H1 (cell line): ENCODE results near the gene OSM. TPM values are rescaled to one million over a fixed set of nuclear protein-coding genes. Genes with fewer than 3 reads are reported as not detected.

ENCODE experiments used
- CTCF ChIA-PET: fragments of 300-600 bp; sonication (Branson Sonifier 250); formaldehyde crosslinking; loops from one replicate; lab custom pipeline; 2021; ENCODE audit not compliant: partially characterized antibody; lab: Charles Lee
- POLR2A ChIA-PET: fragments of 300-600 bp; sonication (Branson Sonifier 250); formaldehyde crosslinking; loops from one replicate; lab custom pipeline; 2021; ENCODE audit warnings: inconsistent platforms; ENCODE audit not compliant: partially characterized antibody; lab: Charles Lee
- DNase-seq, 2 experiments: peaks; one replicate each; pipeline versions ENCODE4 v3.0.0 to v3.0.0-alpha.2; 2010 to 2022; ENCODE audit warnings: low spot score in 2 of 2, low read depth in 1 of 2, mixed read lengths in 1 of 2
- FAIRE-seq: peaks from 2 replicates; lab custom pipeline; 2011; peaks lifted over from hg19 to GRCh38; lab: Jason Lieb, UNC
- H2AFZ ChIP-seq: 2 replicates; pipeline ENCODE4 v1.8.1; 2012; ENCODE audit warnings: low read length, inconsistent platforms
- H2AK5ac ChIP-seq: 2 replicates; pipeline ENCODE4 v1.6.1; 2013; ENCODE audit warnings: low read depth, low read length
- H2BK120ac ChIP-seq: replicated peaks from 2 replicates; pipeline ENCODE3; 2013; ENCODE audit warnings: low read depth, low read length, inconsistent platforms
- H2BK12ac ChIP-seq: 2 replicates; pipeline ENCODE4 v1.6.1; 2013; ENCODE audit warnings: low read depth, low read length
- H2BK15ac ChIP-seq: 2 replicates; pipeline ENCODE4 v1.6.1; 2013; ENCODE audit warnings: low read length
- H2BK20ac ChIP-seq: 2 replicates; pipeline ENCODE4 v1.6.1; 2013; ENCODE audit warnings: low read length
- H2BK5ac ChIP-seq: 2 replicates; pipeline ENCODE4 v1.6.1; 2013; ENCODE audit warnings: low read depth, low read length
- H3K14ac ChIP-seq: 2 replicates; pipeline ENCODE4 v1.6.1; 2013; ENCODE audit warnings: inconsistent platforms; ENCODE audit not compliant: insufficient read length
- H3K18ac ChIP-seq: 2 replicates; pipeline ENCODE4 v1.6.1; 2013; ENCODE audit warnings: low read length; ENCODE audit errors: extremely low read depth
- H3K23ac ChIP-seq: 2 replicates; pipeline ENCODE4 v1.6.1; 2013; ENCODE audit warnings: inconsistent platforms; ENCODE audit not compliant: insufficient read length
- H3K23me2 ChIP-seq: 2 replicates; pipeline ENCODE4 v1.6.1; 2013; ENCODE audit warnings: low read depth, low read length
- H3K27ac ChIP-seq: 2 replicates; pipeline ENCODE4 v1.6.1; 2011; ENCODE audit warnings: low read depth, low read length, inconsistent platforms
- H3K27me3 ChIP-seq, 4 experiments: replicated peaks in 1 of 4; 1 replicate in 1 of 4; 2 replicates in 3 of 4; pipeline versions ENCODE4 v1.6.1 to v1.8.1; 2011 to 2013; ENCODE audit warnings: low read length in 3 of 4, mild to moderate bottlenecking in 3 of 4, inconsistent platforms in 2 of 4, mixed read lengths in 2 of 4, moderate library complexity in 1 of 4; ENCODE audit not compliant: control insufficient read depth in 3 of 4, insufficient read depth in 3 of 4; ENCODE audit errors: extremely low read depth in 1 of 4
- H3K36me3 ChIP-seq, 4 experiments: 2 replicates each; pipeline versions ENCODE4 v1.6.1 to v1.8.1; 2011 to 2013; ENCODE audit warnings: mild to moderate bottlenecking in 4 of 4, low read length in 3 of 4, moderate library complexity in 2 of 4, control low read depth in 1 of 4, inconsistent platforms in 1 of 4; ENCODE audit not compliant: insufficient read depth in 4 of 4, control insufficient read depth in 2 of 4
- H3K4ac ChIP-seq: replicated peaks from 2 replicates; pipeline ENCODE3; 2013; ENCODE audit warnings: low read length, low read depth, mixed read lengths, inconsistent platforms; ENCODE audit not compliant: insufficient read length
- H3K4me1 ChIP-seq, 4 experiments: replicated peaks in 1 of 4; 1 replicate in 1 of 4; 2 replicates in 3 of 4; pipeline versions ENCODE4 v1.6.1 to v1.8.1; 2011 to 2013; ENCODE audit warnings: low read length in 3 of 4, inconsistent platforms in 2 of 4, mixed read lengths in 1 of 4; ENCODE audit not compliant: insufficient read depth in 4 of 4, control insufficient read depth in 3 of 4
- H3K4me2 ChIP-seq, 2 experiments: 2 replicates each; pipeline versions ENCODE4 v1.6.1 to v1.8.1; 2011 to 2013; ENCODE audit warnings: low read depth in 2 of 2, low read length in 2 of 2, control low read depth in 1 of 2, inconsistent platforms in 1 of 2, mild to moderate bottlenecking in 1 of 2; ENCODE audit not compliant: insufficient read depth in 1 of 2
- H3K4me3 ChIP-seq, 4 experiments: fragments of 200-600, 300-600 bp in 1 of 4; sonication (generic), shearing (Covaris generic), sonication (Bioruptor Twin) in 1 of 4; 2 replicates each; pipeline versions ENCODE4 v1.5.1 to v1.8.1; 2011 to 2016; ENCODE audit warnings: low read length in 4 of 4, low read depth in 3 of 4, control low read depth in 2 of 4, inconsistent platforms in 2 of 4, mild to moderate bottlenecking in 2 of 4, mixed read lengths in 1 of 4, moderate library complexity in 1 of 4; ENCODE audit not compliant: insufficient read depth in 2 of 4; ENCODE audit errors: extremely low read depth in 1 of 4
- H3K56ac ChIP-seq: replicated peaks from 2 replicates; pipeline ENCODE3; 2013; ENCODE audit warnings: low read depth, mild to moderate bottlenecking, mixed read lengths, low read length, inconsistent platforms; ENCODE audit not compliant: insufficient read length
- H3K79me1 ChIP-seq: 2 replicates; pipeline ENCODE4 v1.6.1; 2013; ENCODE audit warnings: low read depth, low read length, control low read depth
- H3K79me2 ChIP-seq, 2 experiments: 2 replicates each; pipeline versions ENCODE4 v1.6.1 to v1.8.1; 2012 to 2013; ENCODE audit warnings: low read length in 2 of 2, mild to moderate bottlenecking in 2 of 2, inconsistent platforms in 1 of 2; ENCODE audit not compliant: insufficient read depth in 2 of 2, control insufficient read depth in 1 of 2
- H3K9ac ChIP-seq, 4 experiments: replicated peaks in 1 of 4; 1 replicate in 1 of 4; 2 replicates in 3 of 4; pipeline versions ENCODE4 v1.6.1 to v1.8.1; 2011 to 2013; ENCODE audit warnings: low read depth in 3 of 4, low read length in 3 of 4, control low read depth in 2 of 4, mild to moderate bottlenecking in 2 of 4, moderate library complexity in 2 of 4, inconsistent platforms in 1 of 4; ENCODE audit errors: extremely low read depth in 1 of 4
- H3K9me3 ChIP-seq, 2 experiments: 2 replicates each; pipeline versions ENCODE4 v1.6.1 to v1.8.1; 2012 to 2013; ENCODE audit warnings: mild to moderate bottlenecking in 2 of 2, moderate library complexity in 2 of 2, control low read depth in 1 of 2, inconsistent platforms in 1 of 2, low read depth in 1 of 2, low read length in 1 of 2, mixed read lengths in 1 of 2; ENCODE audit not compliant: insufficient read depth in 2 of 2
- H4K20me1 ChIP-seq, 2 experiments: replicated peaks in 1 of 2; 2 replicates each; pipeline versions ENCODE3 to v1.8.1; 2011 to 2013; ENCODE audit warnings: inconsistent platforms in 2 of 2, low read length in 2 of 2, mild to moderate bottlenecking in 1 of 2; ENCODE audit not compliant: insufficient read depth in 2 of 2, control insufficient read depth in 1 of 2
- H4K5ac ChIP-seq: 2 replicates; pipeline ENCODE4 v1.6.1; 2013; ENCODE audit warnings: low read length, low read depth, mixed read lengths, inconsistent platforms; ENCODE audit not compliant: insufficient read length
- H4K8ac ChIP-seq: 2 replicates; pipeline ENCODE4 v1.8.0; 2013; ENCODE audit warnings: mild to moderate bottlenecking, moderate library complexity, low read length, inconsistent platforms; ENCODE audit not compliant: insufficient read depth; ENCODE audit errors: extremely low read depth
- H4K91ac ChIP-seq: replicated peaks from 2 replicates; pipeline ENCODE3; 2013; ENCODE audit warnings: low read length, mixed read lengths, inconsistent platforms; ENCODE audit not compliant: insufficient read length
- CEBPB ChIP-seq: IDR thresholded peaks from 2 replicates; pipeline ENCODE4 v1.6.1; 2012; ENCODE audit warnings: low read depth, low read length
- GTF2F1 ChIP-seq: IDR thresholded peaks from 2 replicates; pipeline ENCODE4 v1.6.1; 2012; ENCODE audit warnings: low read depth, low read length, improper control_type of control experiment, borderline replicate concordance
- RNF2 ChIP-seq: fragments of 200-900, 300-1000 bp; sonication (generic); IDR thresholded peaks from 2 replicates; pipeline ENCODE4 v1.7.1; 2016; ENCODE audit warnings: borderline replicate concordance, low read depth, mild to moderate bottlenecking, antibody characterized with exemption, low read length; ENCODE audit not compliant: poor library complexity, severe bottlenecking; ENCODE audit errors: missing control alignments
- YY1 ChIP-seq: IDR thresholded peaks from 2 replicates; pipeline ENCODE4 v1.6.1; 2011; ENCODE audit warnings: low read depth, mild to moderate bottlenecking, low read length
- WGBS, 2 experiments: shearing (Covaris generic) in 1 of 2; methylation state at CpG; one replicate each; pipeline versions ENCODE4 v1.1.6 to v1.1.7; 2013 to 2015; ENCODE audit warnings: low lambda C conversion rate in 2 of 2, mixed read lengths in 2 of 2, inconsistent platforms in 1 of 2, low coverage in 1 of 2, missing lambda C conversion rate in 1 of 2; ENCODE audit not compliant: insufficient replicate concordance in 2 of 2, insufficient coverage in 1 of 2, insufficient read length in 1 of 2; ENCODE audit errors: extremely low coverage in 1 of 2, missing lambda C conversion rate in 1 of 2; 5-methylcytosine and 5-hydroxymethylcytosine counted together
- polyA plus RNA-seq, 7 experiments: library from polyadenylated mRNA; depleted of rRNA in 3 of 7; stranded (reverse) in 5 of 7; unstranded in 2 of 7; fragments of >200 nt in 5 of 7; fragments of 200-250 nt in 2 of 7; gene quantifications; 1 replicate in 5 of 7; 2 replicates in 1 of 7; 4 replicates in 1 of 7; pipeline versions ENCODE4 v1.2.1 to v1.2.3, GENCODE V29; 2011 to 2013; ENCODE audit warnings: missing spikeins in 2 of 7, mixed read lengths in 2 of 7
- total RNA-seq: library from RNA; stranded (reverse); fragmentation: NEBNext Ultra II Directional; extraction: Animal tissue kit (Norgen Biotek cat#: 25700); gene quantifications from 2 replicates; pipeline ENCODE4 v1.2.1, GENCODE V29; 2021

Gene OSM
- total and polyA plus RNA-seq, 2 of the 8 experiments (the other 6 are each of a cell fraction or from before 2014, with no cell fraction given), result not detected

DNA sequence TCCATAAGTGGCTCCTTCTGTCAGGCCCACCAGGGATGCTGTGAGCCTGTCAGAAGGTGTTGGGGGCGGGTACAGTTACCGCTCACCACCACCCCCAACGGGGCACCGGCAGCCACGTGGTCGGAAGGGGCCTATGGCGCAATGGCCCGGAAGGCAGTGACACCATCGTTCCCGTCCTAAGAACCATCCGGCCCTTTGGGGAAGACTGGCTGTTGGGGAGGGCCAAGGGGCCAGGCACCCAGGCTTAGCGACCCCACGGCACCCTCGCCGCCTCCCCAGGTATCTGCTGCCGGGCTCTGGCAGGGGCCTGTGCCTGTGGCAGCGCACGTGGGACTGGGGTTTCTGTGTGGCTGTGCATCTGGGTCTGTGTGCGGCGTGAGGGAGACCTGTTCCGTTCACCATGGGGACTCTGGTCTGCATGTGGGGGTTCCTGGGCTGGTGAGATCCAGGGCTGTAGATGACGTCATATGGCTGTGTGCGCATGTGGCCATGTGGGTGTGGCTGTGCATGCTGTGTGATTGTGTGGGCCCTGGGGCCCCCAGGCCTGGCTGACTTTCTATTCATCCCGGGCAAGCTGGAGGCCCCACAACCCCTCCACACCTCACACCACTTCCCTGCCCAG is 717 bp downstream of the OSM start:
- no peak overlapping the region for H4K5ac ChIP-seq
- H4K91ac ChIP-seq, result no peak overlapping the region
- no peaks in the 10 kb centered on the region for H3K79me1 ChIP-seq
- no peak for FAIRE-seq
- peak overlapping the region; percentile 50; the same call in 1 of the 2 replicates for H2BK12ac ChIP-seq
- H3K79me2 ChIP-seq, result no peaks in the 10 kb centered on the region
- H3K14ac ChIP-seq, result no peak overlapping the region
- no peak overlapping the region; a peak in 1 of 7 replicates for H3K9ac ChIP-seq
- ChIA-PET CTCF (no interaction called here), POLR2A (interaction anchor here (1.2 kb wide), 1 partner anchor 107 kb away, joined by 3 read pairs; no protein-coding TSS in a partner anchor)
- no peak overlapping the region for H2BK5ac ChIP-seq
- peaks cover 0 to 2% (median under 1%) of the 10 kb centered on the region in 4 experiments; a peak in 1 of 7 replicates for H3K4me1 ChIP-seq
- no peak overlapping the region; the same call in 1 of the 2 replicates for H3K18ac ChIP-seq
- H3K27me3 ChIP-seq, result no peaks in the 10 kb centered on the region; a peak in 2 of 7 replicates
- H3K23me2 ChIP-seq, result no peaks in the 10 kb centered on the region
- H4K8ac ChIP-seq, result no peak overlapping the region
- no peak overlapping the region for H2AK5ac ChIP-seq
- H2BK15ac ChIP-seq, result no peak overlapping the region
- H3K4me2 ChIP-seq, result no peak overlapping the region
- no peak for DNase-seq
- H3K4ac ChIP-seq, result no peak overlapping the region
- H3K27ac ChIP-seq, result no peak overlapping the region
- H3K9me3 ChIP-seq, result no peaks in the 10 kb centered on the region
- 87% methylated on average over 22 of the region's 24 CpGs; no CpG with 5 or more reads in 1 of the 2 experiments for WGBS, 2 experiments
- no peak for TF ChIP-seq RNF2
- TF ChIP-seq CEBPB, result peak; percentile 61
- no peak for TF ChIP-seq GTF2F1
- no peak for TF ChIP-seq YY1
- TF ChIP-seq, all 59 proteins: peak for 1
- Histone ChIP-seq H3K4me3 (no peak overlapping the region), H2AFZ (no peak overlapping the region), H3K23ac (no peak overlapping the region), H3K56ac (no peak overlapping the region), H4K20me1 (no peaks in the 10 kb centered on the region), H2BK20ac (no peak overlapping the region), H2BK120ac (no peak overlapping the region), H3K36me3 (no peaks in the 10 kb centered on the region)
